Posterior vena cava (tissue), 2 donors: ENCODE measurements around the gene STK39. TPM values are rescaled to one million over a fixed set of nuclear protein-coding genes. Genes with fewer than 3 reads are reported as not detected.

ENCODE experiments used
- DNase-seq: peaks from one replicate; pipeline ENCODE4 v3.0.0-alpha.2; 2020; ENCODE audit warnings: low spot score
- intact Hi-C, 2 donors: fragments of 100-400 bp; cut with DNase I; formaldehyde crosslinking; loops; one replicate each; pipeline versions ENCODE4 v1.14.1 to v1.14.2; 2022 to 2023
- total RNA-seq, 2 donors: library from RNA; stranded (reverse); fragmentation: NEBNext Ultra II Directional; extraction: Animal tissue kit (Norgen Biotek cat#: 25700); gene quantifications; one replicate each; pipeline ENCODE4 v1.2.1, GENCODE V29; 2021
- donor health status: DM: yes; HTN: yes; CAD: no.
- donor health status: DM: yes; HTN: yes; CAD: no.

The STK39 gene
- total RNA-seq, 2 donors from 2014 or later: 16.3 to 20.2 TPM

DNA sequence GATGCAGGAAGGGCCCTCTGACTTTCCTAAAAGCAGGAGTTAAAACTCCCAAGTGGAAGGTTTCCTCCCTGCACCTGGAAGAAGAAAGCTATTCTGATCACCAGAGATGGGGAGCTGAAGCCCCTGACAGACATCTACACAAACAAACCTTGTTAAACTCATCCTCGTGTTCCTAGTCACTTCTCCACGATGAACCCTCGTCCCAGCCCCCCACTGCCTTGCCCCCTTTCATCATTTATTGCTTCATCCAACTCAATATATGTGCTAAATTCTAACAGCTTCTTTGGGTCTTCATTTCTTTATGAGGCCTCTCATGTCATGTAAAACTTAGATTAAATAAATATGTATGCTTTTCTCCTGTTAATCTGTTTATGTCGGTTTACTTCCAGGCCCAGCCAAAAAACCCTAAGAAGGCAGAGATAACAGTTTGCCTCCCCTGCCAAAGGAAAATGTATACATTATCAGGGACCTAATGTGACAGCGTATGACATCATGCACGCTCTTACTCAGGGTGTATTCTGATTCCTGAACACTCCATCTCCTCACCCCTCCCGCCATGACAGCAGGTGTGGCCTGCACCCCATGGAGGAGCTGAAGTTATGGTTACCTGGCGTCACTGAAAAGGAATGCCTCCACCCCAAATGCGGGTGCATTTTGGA is 287.2 kb downstream of the STK39 start:
- DNase-seq: no peak
- intact Hi-C loops: loop anchor here in 1 of 2 donors (10.0 kb wide), 1 partner anchor 155 kb away; no protein-coding TSS in a partner anchor

DNA sequence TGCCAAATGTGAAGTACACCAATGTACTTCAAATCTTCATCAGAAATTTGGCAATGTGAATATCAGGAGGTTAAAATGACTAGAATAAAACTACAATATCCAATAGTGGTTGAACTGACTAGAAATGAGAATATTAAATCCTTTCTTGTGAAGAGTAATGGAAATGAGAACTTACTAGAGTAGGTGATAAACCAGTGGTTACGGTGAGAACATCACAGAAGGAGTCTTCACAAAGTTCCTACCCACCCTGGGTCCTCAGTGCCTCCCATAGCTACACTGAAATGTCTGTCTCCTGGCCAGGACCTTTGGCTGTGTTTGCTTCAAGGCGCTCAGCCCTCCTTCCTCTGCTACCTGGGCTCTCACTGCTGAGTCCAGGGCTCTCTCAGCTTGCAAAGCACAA is 289.7 kb downstream of the STK39 start:
- DNase-seq: no peak

DNA sequence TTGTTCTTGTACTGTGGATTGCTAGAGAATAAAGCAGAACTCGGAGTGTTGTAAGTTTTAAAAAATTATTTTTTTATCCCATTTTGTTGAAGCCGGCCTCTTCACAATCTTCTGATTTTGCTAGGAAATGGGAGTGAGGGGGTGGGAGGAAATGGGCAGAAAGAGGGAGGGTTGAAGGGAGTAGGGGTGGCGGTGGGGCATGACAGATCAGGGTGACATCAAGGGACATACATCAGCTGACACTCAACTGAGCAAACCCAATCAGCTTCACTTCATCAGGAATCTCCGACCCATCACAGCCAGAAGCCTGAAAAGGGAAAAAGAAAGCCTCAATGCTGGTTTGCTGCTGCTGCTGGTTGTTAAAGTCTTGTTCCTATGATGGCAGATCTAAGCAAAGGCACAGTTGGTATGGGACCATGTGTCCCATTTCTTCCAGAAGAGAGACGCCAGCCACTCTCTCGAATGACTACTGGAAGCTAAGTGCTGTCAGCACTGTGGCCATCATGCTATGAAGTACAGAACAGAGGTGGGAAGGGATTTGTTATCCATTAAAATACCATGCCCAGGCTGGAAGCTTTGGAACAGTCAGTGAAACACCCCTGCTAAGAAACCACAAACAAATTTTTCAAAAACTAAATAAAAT is 292.0 kb downstream of the STK39 start:
- intact Hi-C loops: no loop called here
- no peak for DNase-seq

More for the DNA sequence above, 289.7 kb downstream of the STK39 start:
- intact Hi-C loops: no loop called here

DNA sequence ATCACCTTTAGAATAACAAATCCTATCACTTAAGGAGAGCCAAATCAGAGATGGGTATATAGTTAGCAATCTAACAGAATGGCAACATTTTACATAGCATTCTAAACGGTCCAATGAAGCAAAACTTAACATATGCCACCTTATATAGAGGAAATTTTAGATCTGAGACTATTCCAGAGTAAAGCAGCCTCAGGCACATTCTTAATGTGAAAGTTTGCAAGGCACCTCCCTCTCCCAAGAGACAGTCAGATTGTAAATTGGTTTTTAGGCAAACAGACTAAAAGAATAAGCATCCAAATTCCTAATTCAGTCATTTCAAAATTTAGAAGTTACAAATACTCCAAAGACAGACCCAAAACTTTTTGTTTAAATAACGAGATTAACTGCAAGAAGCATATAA is 292.9 kb downstream of the STK39 start:
- intact Hi-C loops: no loop called here
- DNase-seq: no peak

DNA sequence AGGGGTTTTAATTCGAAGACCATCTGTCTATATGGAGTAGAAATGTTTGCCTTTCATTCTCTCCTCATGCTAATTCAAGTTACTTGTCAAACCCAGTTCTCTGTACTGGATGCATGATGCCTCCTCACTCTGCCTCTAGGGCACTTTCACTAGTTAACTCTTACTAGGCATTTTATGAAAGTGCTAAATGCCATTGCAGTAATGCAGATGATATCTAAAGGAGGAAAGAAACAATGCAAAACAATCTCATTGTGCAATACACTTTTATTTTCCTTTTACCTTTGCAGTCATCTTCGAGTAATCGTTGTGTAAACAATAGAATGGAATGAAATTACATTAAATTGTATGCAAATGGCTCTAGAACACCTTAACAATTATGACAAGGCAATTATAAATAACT is 293.6 kb downstream of the STK39 start:
- no peak for DNase-seq
- intact Hi-C loops: no loop called here

DNA sequence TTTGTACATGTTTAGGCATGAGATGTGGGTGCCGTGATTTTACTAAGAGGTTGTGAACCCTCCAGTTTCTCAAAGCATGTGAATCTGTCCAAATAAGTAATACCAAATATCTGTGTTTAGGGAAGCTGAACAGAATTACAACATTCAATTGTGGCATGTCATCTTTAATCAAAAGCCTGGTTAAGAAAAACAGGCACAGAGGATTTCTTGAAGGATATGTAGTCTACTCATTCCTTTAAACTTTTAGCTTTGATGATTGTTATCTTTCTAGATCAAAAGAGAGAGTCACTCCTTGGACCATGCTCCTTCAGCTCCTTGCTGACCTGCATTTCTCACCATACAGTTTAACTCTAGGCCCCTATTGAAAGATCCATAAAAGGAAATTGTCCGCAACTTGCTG is 296.8 kb downstream of the STK39 start:
- intact Hi-C loops: no loop called here
- no peak for DNase-seq

DNA sequence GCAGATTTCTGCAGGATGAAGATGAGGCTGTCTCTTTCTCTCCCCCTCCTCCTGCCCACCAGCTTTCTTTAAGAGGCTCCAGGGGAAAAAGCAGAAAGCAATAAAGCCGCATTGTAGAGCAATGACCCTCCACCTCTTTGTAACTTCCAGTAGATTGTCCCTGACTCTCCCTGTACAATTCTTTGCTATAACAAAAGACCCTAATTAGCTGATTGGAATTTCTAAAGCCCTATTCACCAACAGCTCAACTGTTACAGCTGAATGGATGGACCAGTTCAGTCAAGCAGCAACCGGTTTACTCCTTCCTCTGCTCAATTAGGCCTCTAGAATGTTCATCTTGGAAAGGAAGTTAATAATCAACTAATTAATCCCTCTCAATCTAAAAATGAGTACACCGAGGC is 301.0 kb downstream of the STK39 start:
- intact Hi-C loops: no loop called here
- DNase-seq: no peak

DNA sequence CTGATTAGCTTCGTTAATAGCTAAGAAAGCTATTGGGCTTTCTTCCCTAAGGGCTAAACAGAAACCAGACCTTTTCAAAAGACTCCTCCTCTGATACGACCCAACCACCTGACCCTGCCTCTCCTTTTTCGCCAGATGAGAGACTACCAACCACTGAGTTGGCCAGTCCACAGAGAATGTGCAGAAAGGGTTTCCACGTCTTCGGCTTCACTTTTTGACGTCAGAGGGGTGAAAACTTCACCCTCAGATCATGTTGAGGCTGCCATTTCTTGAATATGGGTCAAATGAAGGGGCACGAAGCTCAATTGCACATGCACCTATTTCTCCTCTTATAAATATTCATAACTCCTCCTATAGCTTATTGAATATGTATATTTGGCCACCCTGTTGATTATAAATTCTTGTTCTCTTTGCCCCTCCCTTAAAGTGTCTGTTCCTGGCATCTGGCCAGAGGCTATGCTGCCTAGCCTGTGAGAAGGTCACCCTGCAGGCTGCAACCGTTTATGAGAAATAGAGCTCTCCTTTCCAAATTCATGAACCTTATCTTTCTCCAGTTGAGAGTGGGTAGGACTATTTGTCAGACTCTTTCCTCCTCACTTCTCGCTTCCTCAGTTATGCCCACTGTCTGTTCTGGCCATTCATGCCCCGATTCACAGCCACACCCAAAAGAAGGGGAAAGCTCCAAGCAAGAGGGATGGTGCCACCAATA is 301.6 kb downstream of the STK39 start:
- DNase-seq: no peak
- intact Hi-C loops: no loop called here

DNA sequence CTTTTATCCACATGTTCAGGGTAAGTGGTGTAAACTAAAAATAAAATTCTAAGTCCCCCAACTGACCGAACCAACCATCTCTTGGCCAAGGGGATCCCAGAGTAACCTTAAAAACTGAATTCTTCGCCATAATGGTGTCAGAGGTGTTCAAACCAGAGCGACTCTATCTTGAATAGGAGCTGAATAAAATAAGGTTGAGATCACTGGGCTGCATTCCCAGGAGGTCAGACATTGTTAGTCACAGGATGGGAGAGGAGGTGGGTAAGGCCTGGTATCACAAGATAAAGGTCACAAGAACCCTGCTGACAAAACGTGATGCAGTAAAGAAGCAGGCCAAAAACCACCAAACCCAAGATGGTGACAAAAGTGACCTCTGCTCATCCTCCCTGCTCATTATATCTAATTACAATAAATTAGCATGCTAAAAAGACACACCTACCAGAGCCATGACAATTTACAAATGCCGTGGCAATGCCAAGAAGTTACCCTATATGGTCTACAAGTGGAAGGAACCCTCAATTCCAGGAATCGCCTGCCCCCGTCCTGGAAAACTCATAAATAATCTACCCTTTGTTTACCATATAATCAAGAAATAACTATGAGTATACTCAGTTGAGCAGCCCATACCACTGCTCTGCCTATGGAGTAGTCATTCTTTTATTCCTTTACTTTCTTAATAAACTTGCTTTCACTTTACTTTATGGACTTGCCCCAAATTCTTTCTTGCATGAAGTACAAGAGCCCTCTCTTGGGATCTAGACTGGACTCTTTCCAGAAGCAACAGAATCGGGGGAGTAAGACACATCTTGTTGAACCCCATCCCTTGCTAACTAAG is 302.4 kb downstream of the STK39 start:
- intact Hi-C loops: no loop called here
- DNase-seq: no peak

DNA sequence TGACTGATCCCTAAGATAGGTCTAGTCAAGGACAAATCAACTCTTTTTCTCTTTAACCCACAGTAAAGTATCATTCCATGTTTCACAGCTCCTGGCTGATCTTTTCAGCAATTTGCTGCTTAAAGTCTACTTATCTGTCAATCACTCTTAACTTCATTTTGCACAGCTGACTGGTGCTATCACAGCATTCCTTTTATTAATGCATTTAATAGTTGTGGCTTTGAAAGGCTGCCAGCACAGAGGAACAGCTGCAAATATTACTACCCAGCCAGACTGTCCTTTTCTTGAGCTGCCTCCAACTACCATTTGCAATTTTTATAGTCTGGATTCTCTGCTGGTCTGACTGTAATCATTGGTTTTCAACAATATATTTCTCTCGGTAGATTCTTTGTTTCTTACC is 303.5 kb downstream of the STK39 start:
- no peak for DNase-seq
- intact Hi-C loops: no loop called here

DNA sequence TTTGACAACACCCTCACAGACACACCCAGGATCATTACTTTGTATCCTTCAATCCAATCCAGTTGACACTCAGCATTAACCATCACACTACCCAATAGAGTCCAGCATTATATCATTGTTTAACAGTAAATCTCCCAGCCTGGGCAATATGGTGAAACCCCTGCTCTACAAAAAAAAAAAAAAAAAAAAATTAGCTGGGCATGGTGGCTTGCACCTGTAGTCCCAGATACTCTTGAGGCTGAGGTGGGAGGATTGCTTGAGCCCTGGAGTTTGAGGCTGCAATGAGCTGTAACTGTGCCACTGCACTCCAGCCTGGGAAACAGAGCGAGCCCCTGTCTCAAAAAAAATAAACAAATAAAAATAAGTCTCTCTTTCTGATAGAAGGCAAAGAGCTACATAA is 304.0 kb downstream of the STK39 start:
- intact Hi-C loops: no loop called here
- DNase-seq: no peak

DNA sequence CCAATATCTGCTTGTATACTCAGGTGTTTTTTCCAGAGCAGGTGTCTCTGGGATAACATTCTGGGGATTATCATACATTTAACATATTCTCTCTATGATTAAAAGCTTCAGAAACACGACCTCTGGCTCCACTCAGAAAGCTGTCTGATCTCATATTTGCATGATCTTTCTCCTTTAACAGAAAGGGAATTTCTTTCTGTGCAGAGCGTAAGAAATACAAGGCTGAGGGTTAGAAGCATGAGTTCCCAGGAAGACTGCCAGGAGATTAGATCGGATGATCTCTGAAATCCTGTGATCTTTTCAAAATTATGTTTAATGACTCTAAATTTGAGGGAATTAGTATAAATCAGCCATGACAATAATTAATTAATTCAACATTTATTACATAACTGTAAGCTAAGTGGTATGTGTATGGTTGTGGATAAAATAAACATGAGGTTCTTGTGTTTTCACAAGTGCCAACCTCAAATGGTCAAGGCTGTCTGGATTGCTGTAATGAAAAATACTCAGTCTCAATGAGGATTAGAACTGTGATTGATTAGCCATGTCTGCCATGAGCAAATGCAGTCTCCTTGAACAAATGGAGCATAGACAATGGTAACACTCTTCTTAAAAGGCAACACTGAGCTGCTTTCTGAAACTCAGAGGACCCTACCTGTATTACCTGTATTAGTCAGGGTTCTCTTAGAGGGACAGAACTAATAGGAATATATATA is 304.9 kb downstream of the STK39 start:
- DNase-seq: no peak
- intact Hi-C loops: no loop called here

DNA sequence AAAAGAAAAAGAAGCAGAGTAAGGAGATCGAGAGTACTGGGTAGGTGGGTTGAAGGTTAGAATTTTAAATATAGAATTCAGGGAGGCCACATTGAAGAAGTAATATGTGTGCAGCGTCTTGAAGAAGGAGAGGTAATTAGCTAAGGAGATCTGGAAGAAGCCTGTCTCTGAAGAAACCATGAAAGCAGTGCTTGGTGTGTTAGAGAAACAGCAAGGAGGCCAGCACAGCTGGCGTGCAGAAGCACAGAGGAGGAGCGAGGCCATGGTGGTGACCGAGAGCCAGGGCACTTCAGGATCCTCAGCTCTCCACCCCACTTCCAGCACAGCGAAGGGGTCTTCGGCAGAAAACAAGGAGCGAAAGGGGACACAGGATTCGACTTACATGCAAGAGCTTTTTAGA is 305.8 kb downstream of the STK39 start:
- intact Hi-C loops: no loop called here
- DNase-seq: no peak

DNA sequence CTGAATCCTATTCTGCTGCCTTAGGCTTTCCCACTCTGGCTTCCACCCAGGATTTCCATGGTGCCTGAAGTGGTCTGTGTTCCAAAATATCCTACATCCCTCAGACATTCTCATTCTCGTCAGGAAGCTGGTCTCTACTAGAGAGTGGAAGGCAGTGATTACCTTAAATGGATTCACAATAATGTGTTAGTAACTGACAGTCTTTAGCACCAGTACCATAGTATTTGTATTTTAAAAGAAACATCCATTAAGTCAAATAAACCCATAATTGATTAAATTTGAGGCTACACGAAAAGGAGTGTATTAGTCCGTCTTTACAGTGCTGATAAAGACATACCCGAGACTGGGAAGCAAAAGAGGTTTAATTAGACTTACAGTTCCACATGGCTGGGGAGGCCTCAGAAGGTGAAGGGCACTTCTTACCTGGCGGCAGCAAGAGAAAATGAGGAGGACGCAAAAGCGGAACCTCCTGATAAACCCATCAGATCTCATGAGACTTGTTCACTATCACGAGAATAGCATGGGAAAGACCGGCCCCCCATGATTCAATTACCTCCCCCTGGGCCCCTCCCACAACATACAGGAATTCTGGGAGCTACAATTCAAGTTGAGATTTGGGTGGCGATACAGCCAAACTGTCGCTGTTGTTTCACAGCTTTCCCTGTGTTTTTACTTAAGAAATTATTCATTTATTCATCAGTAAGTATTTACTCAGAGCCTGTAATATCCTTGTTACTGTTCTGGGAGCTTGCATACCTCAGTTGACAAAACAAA is 306.5 kb downstream of the STK39 start:
- no peak for DNase-seq
- intact Hi-C loops: no loop called here

DNA sequence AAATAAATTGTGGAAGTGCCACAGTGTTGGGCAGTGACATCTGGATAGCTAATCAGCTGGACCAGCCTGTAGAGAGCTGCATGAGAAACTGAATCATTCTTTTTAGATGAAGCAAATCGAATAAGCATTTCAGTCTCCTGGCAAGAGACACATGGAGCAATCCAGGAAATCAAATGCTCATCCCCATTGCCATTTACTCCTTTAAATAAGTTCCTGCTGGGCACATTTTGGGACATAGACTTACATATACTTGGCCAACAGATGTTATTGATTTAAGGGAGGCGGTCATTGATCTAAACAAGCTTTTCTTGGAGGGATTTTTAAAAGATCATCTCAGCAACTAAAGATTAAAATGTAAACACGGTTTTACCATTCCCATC is 307.1 kb downstream of the STK39 start:
- no peak for DNase-seq

DNA sequence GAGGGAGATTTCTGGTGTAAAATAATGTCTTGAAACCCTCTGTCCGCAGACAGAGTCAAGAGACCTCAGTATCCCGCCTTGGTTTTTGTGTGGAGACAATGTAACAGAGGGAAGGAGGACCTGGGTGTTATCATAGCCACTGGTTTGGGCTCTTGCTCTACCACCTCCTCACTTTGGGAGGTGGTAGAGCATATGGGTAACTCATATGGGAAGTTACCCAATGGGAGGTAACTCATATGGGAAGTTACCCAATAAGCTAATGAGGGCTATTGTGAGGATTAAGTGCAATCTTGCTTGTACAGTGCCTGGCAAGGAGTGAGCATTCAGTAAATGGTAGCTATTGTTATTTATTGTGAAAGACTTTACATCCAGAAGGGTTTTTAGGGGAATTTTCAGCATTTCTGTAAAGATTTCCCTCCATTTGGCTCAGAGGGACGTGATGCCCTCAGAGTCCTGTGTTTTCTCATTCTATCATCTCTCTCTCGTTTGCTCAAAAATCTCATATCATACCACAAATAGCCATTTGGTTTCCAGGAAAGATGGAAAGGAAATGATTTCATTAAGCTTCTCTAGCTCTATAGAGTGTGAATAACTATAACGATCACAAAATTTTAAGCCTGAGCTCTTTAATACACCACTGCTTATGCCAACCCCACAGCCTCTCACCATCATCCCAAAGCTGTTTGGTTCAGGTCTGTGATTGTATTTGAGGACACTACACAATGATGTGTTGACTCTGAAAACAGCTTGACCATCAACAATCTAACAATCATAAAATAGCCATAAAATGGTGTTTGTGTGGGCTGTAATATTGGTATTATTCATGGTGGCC is 307.7 kb downstream of the STK39 start:
- intact Hi-C loops: no loop called here

More for the DNA sequence above, 307.1 kb downstream of the STK39 start:
- intact Hi-C loops: no loop called here

DNA sequence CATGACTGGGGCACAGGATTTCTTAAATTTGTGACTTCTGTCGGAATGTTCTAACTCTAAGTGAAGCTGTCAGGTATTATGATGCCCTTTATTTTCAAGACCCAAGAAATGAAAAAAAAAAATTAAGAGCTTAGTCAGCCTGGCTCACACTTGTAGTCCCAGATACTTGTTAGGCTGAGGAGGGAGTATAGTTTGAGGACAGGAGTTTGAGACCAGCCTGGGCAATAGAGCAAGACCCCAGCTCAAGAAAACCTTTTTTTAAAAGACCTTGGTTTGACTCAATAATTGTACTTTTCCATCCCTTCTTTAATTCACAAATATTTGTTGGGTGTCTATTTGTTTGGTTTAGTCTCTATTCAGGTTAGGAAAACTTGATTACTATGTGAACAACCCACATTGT is 310.0 kb downstream of the STK39 start:
- intact Hi-C loops: no loop called here
- no peak for DNase-seq

More for the DNA sequence above, 307.7 kb downstream of the STK39 start:
- DNase-seq: no peak

DNA sequence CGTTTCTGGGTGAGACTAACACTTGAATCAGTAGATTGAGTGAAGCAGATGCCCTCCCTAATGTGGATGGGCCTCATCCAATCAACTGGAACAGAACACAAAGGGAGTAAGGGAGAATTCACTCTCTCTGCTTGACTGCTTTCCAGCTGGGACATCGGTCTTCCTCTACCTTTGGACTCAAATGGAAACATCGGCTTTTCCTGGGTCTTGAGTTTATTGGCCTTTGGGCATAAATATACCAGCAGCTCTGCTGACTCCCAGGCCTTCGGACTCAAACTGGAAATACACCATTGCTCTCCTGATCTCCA is 311.6 kb downstream of the STK39 start:
- DNase-seq: no peak
- intact Hi-C loops: no loop called here
